IMR-90 (cell line): ENCODE measurements around the gene MICAL3. TPM values are rescaled to one million over a fixed set of nuclear protein-coding genes. Genes with fewer than 3 reads are reported as not detected.

Source experiments
- ATAC-seq: fragments of 200-7000 bp; cut with Tn5 transposase; 2 replicates; pipeline ENCODE4 v1.9.1; 2020; ENCODE audit warnings: low read depth, mild to moderate bottlenecking, moderate library complexity
- BruUV-seq: library from RNA; stranded (reverse); fragments of 400-500 nt; replicated peaks from 2 replicates; lab custom pipeline; 2021; lab: Mats Ljungman, UMichigan
- CTCF ChIA-PET: fragments of 300-600 bp; formaldehyde crosslinking; extraction: SDS; loops from one replicate; lab custom pipeline; 2021; ENCODE audit warnings: antibody characterized with exemption; lab: Yijun Ruan, JAX
- POLR2A ChIA-PET: fragments of 300-600 bp; sonication (Branson Sonifier 250); formaldehyde crosslinking; loops from one replicate; lab custom pipeline; 2022; ENCODE audit warnings: antibody characterized with exemption; ENCODE audit not compliant: unreplicated experiment; lab: Charles Lee
- DNase-seq: peaks from one replicate; pipeline ENCODE4 v3.0.0; 2013
- H2AFZ ChIP-seq: replicated peaks from 2 replicates; pipeline ENCODE3; 2013; ENCODE audit warnings: low read length, mild to moderate bottlenecking; ENCODE audit not compliant: poor library complexity
- H2AK5ac ChIP-seq: 2 replicates; pipeline ENCODE4 v1.6.1; 2013; ENCODE audit warnings: low read depth, low read length, inconsistent platforms
- H2AK9ac ChIP-seq: replicated peaks from 2 replicates; pipeline ENCODE3; 2013; ENCODE audit warnings: mild to moderate bottlenecking, low read depth, low read length, moderate library complexity; ENCODE audit not compliant: poor library complexity
- H2BK120ac ChIP-seq: 2 replicates; pipeline ENCODE4 v1.6.1; 2013; ENCODE audit warnings: low read depth, low read length, inconsistent platforms
- H2BK15ac ChIP-seq: 3 replicates; pipeline ENCODE4 v1.6.1; 2013; ENCODE audit warnings: low read depth, low read length, inconsistent platforms
- H2BK20ac ChIP-seq: 2 replicates; pipeline ENCODE4 v1.6.1; 2013; ENCODE audit warnings: low read depth, mild to moderate bottlenecking, inconsistent platforms, low read length, moderate library complexity
- H2BK5ac ChIP-seq: 2 replicates; pipeline ENCODE4 v1.6.1; 2013; ENCODE audit warnings: mild to moderate bottlenecking, low read depth, low read length, inconsistent platforms; ENCODE audit not compliant: poor library complexity, severe bottlenecking
- H3K14ac ChIP-seq: replicated peaks from 2 replicates; pipeline ENCODE4 v1.6.1; 2013; ENCODE audit warnings: low read depth, low read length, inconsistent platforms
- H3K18ac ChIP-seq: 2 replicates; pipeline ENCODE4 v1.6.1; 2013; ENCODE audit warnings: low read depth, low read length, control low read depth
- H3K23ac ChIP-seq: 2 replicates; pipeline ENCODE4 v1.6.1; 2013; ENCODE audit warnings: low read depth, low read length, inconsistent platforms
- H3K27ac ChIP-seq: 2 replicates; pipeline ENCODE4 v1.5.1; 2013; ENCODE audit warnings: mild to moderate bottlenecking, control low read depth, low read length; ENCODE audit not compliant: insufficient read depth
- H3K27me3 ChIP-seq: 2 replicates; pipeline ENCODE4 v1.6.1; 2013; ENCODE audit warnings: low read length; ENCODE audit not compliant: control insufficient read depth, insufficient read depth
- H3K36me3 ChIP-seq: 2 replicates; pipeline ENCODE4 v1.6.1; 2013; ENCODE audit warnings: low read length, mixed read lengths; ENCODE audit not compliant: control insufficient read depth, insufficient read depth
- H3K4ac ChIP-seq: 2 replicates; pipeline ENCODE4 v1.6.1; 2013; ENCODE audit warnings: low read depth, low read length, inconsistent platforms
- H3K4me1 ChIP-seq: 2 replicates; pipeline ENCODE4 v1.6.1; 2013; ENCODE audit warnings: low read length, mixed read lengths; ENCODE audit not compliant: control insufficient read depth, insufficient read depth
- H3K4me2 ChIP-seq: 2 replicates; pipeline ENCODE4 v1.6.1; 2013; ENCODE audit warnings: low read depth, mild to moderate bottlenecking, control low read depth, low read length, moderate library complexity
- H3K4me3 ChIP-seq: 2 replicates; pipeline ENCODE4 v1.5.1; 2013; ENCODE audit warnings: low read depth, mild to moderate bottlenecking, control low read depth, low read length, moderate library complexity; ENCODE audit not compliant: insufficient read depth
- H3K56ac ChIP-seq: 2 replicates; pipeline ENCODE4 v1.6.1; 2013; ENCODE audit warnings: low read length, inconsistent platforms; ENCODE audit not compliant: insufficient read depth; ENCODE audit errors: extremely low read depth
- H3K79me1 ChIP-seq, 2 experiments: 2 replicates each; pipeline ENCODE4 v1.6.1; 2013; ENCODE audit warnings: low read length in 2 of 2, inconsistent platforms in 1 of 2, low read depth in 1 of 2
- H3K9ac ChIP-seq: 2 replicates; pipeline ENCODE4 v1.6.1; 2013; ENCODE audit warnings: low read depth, low read length, control low read depth
- H3K9me1 ChIP-seq: 2 replicates; pipeline ENCODE4 v1.6.1; 2013; ENCODE audit warnings: low read length, inconsistent platforms; ENCODE audit not compliant: insufficient read depth
- H3K9me3 ChIP-seq: 2 replicates; pipeline ENCODE4 v1.6.1; 2013; ENCODE audit warnings: low read length; ENCODE audit not compliant: control insufficient read depth, insufficient read depth
- H4K20me1 ChIP-seq: 2 replicates; pipeline ENCODE4 v1.6.1; 2013; ENCODE audit warnings: low read length, inconsistent platforms; ENCODE audit not compliant: insufficient read depth
- H4K5ac ChIP-seq: 2 replicates; pipeline ENCODE4 v1.6.1; 2013; ENCODE audit warnings: mild to moderate bottlenecking, low read depth, low read length, control low read depth
- H4K8ac ChIP-seq, 2 experiments: 2 replicates each; pipeline ENCODE4 v1.6.1; 2013; ENCODE audit warnings: low read depth in 2 of 2, low read length in 2 of 2, control low read depth in 1 of 2, inconsistent platforms in 1 of 2
- H4K91ac ChIP-seq: 2 replicates; pipeline ENCODE4 v1.6.1; 2013; ENCODE audit warnings: low read depth, low read length, inconsistent platforms; ENCODE audit not compliant: insufficient read depth
- BHLHE40 ChIP-seq: fragments of 150-350 bp; IDR thresholded peaks from 2 replicates; pipeline ENCODE4 v1.6.1; 2016; ENCODE audit warnings: mild to moderate bottlenecking, low read depth, low read length
- CEBPB ChIP-seq: IDR thresholded peaks from 2 replicates; pipeline ENCODE4 v1.6.1; 2012; ENCODE audit warnings: low read depth, low read length, improper control_type of control experiment
- CHD1 ChIP-seq: IDR thresholded peaks from 2 replicates; pipeline ENCODE4 v1.6.1; 2012; ENCODE audit warnings: low read depth, low read length, improper control_type of control experiment
- CTCF ChIP-seq: conservative IDR thresholded peaks from 2 replicates; pipeline ENCODE4 v1.5.1; 2012; ENCODE audit warnings: mild to moderate bottlenecking, low read depth, low read length, improper control_type of control experiment
- ELK1 ChIP-seq: fragments of 150-350 bp; IDR thresholded peaks from 2 replicates; pipeline ENCODE4 v1.6.1; 2016; ENCODE audit warnings: low read depth, mild to moderate bottlenecking, low read length, moderate library complexity, borderline replicate concordance
- FOS ChIP-seq: fragments of 150-350 bp; IDR thresholded peaks from 2 replicates; pipeline ENCODE4 v1.6.1; 2016; ENCODE audit warnings: low read depth, low read length
- MAFK ChIP-seq: IDR thresholded peaks from 2 replicates; pipeline ENCODE4 v1.6.1; 2012; ENCODE audit warnings: low read depth, low read length, improper control_type of control experiment
- MAZ ChIP-seq: IDR thresholded peaks from 2 replicates; pipeline ENCODE4 v1.6.1; 2012; ENCODE audit warnings: low read depth, mild to moderate bottlenecking, low read length, improper control_type of control experiment, moderate library complexity, borderline replicate concordance
- MXI1 ChIP-seq: IDR thresholded peaks from 2 replicates; pipeline ENCODE4 v1.6.1; 2012; ENCODE audit warnings: low read depth, mild to moderate bottlenecking, low read length, moderate library complexity, borderline replicate concordance
- NFE2L2 ChIP-seq: fragments of 150-350 bp; IDR thresholded peaks from 2 replicates; pipeline ENCODE4 v1.6.1; 2016; ENCODE audit warnings: low read depth, mild to moderate bottlenecking, low read length
- POLR2A ChIP-seq: IDR thresholded peaks from 2 replicates; pipeline ENCODE4 v1.6.1; 2012; ENCODE audit warnings: mild to moderate bottlenecking, low read depth, low read length
- RAD21 ChIP-seq: IDR thresholded peaks from 2 replicates; pipeline ENCODE4 v1.6.1; 2012; ENCODE audit warnings: low read length, improper control_type of control experiment
- RCOR1 ChIP-seq: IDR thresholded peaks from 2 replicates; pipeline ENCODE4 v1.6.1; 2012; ENCODE audit warnings: mild to moderate bottlenecking, low read length, improper control_type of control experiment; ENCODE audit not compliant: insufficient replicate concordance
- RFX5 ChIP-seq: IDR thresholded peaks from 2 replicates; pipeline ENCODE4 v1.8.0; 2012; ENCODE audit warnings: low read depth, mild to moderate bottlenecking, low read length, moderate library complexity
- SMC3 ChIP-seq: fragments of 150-350 bp; IDR thresholded peaks from 2 replicates; pipeline ENCODE4 v1.6.1; 2016; ENCODE audit warnings: low read depth, mild to moderate bottlenecking, antibody characterized with exemption, low read length, moderate library complexity
- USF2 ChIP-seq: fragments of 150-350 bp; IDR thresholded peaks from 2 replicates; pipeline ENCODE4 v1.6.1; 2017; ENCODE audit warnings: mild to moderate bottlenecking, antibody characterized with exemption, low read length, low read depth
- WGBS, 2 experiments: methylation state at CpG; one replicate each; pipeline versions ENCODE4 v1.1.5 to v1.1.7; 2013; ENCODE audit warnings: missing lambda C conversion rate in 2 of 2; ENCODE audit not compliant: insufficient read length in 1 of 2; ENCODE audit errors: extremely low coverage in 2 of 2; 5-methylcytosine and 5-hydroxymethylcytosine counted together
- dilution Hi-C: fragments of 300-500 bp; cut with HindIII; formaldehyde crosslinking; loops from one replicate; pipeline ENCODE4 v1.14.3; 2018; ENCODE audit warnings: low sequenced_read_pairs; ENCODE audit not compliant: unreplicated experiment
- in situ Hi-C: fragments of 300-500 bp; cut with MboI; formaldehyde crosslinking; loops from 3 replicates; pipeline ENCODE4 v1.14.3; 2019; ENCODE audit warnings: low sequenced_read_pairs, inconsistent platforms, mixed read lengths
- intact Hi-C: fragments of 100-400 bp; cut with micrococcal nuclease; formaldehyde crosslinking; loops from 2 replicates; pipeline ENCODE4 v1.10.0; 2022
- polyA plus RNA-seq, 3 experiments: library from polyadenylated mRNA; depleted of rRNA; stranded (reverse); fragments of >200 nt; gene quantifications; 2 replicates each; pipeline ENCODE4 v1.2.3, GENCODE V29; 2012; ENCODE audit warnings: low replicate concordance in 1 of 3
- total RNA-seq: library from RNA; depleted of rRNA; stranded (reverse); fragments of >200 nt; gene quantifications from 2 replicates; pipeline ENCODE4 v1.2.3, GENCODE V29; 2012

The MICAL3 gene
- total and polyA plus RNA-seq, 2 of the 4 experiments (the other 2 are of a cell fraction) = 17.6 to 26.8 TPM

- no peak overlapping the region for H3K4me3 ChIP-seq
- H3K9ac ChIP-seq = no peak overlapping the region
- no peak overlapping the region for H3K56ac ChIP-seq
- POLR2A ChIA-PET = interaction anchor here (0.6 kb wide), 1 partner anchor 68 kb away, joined by 3 read pairs; no protein-coding TSS in a partner anchor
- no peak overlapping the region for H2BK120ac ChIP-seq
- no peak overlapping the region for H3K4me2 ChIP-seq
- in situ Hi-C loops = no loop called here
- H3K4me1 ChIP-seq = peaks cover 14% of the 10 kb centered on the region
- H3K18ac ChIP-seq = no peak overlapping the region
- H2BK15ac ChIP-seq = no peak overlapping the region
- no peak overlapping the region for H3K14ac ChIP-seq
- H2AFZ ChIP-seq = no peak overlapping the region
- WGBS, 2 experiments = 82% methylated on average over 6 of the region's 11 CpGs; no CpG with 5 or more reads in 1 of the 2 experiments
- no peak overlapping the region for H2BK5ac ChIP-seq
- CTCF ChIA-PET = interaction anchor here (0.5 to 1.5 kb wide), 2 partner anchors 226 to 232 kb away, joined by 3 to 7 read pairs; no protein-coding TSS in a partner anchor
- H3K27ac ChIP-seq = no peak overlapping the region
- H3K36me3 ChIP-seq = peaks cover 9% of the 10 kb centered on the region; the same call in 1 of the 2 replicates
- no peak overlapping the region for H3K4ac ChIP-seq
- intact Hi-C loops = loop anchor here (10.0 kb wide), 1 partner anchor 230 kb away; no protein-coding TSS in a partner anchor
- H3K27me3 ChIP-seq = no peaks in the 10 kb centered on the region
- no peak overlapping the region for H3K23ac ChIP-seq
- no peak overlapping the region for H2AK9ac ChIP-seq
- DNase-seq (no peak), ATAC-seq (no peak)
- H3K79me1 ChIP-seq = no peaks in the 10 kb centered on the region
- no peak overlapping the region for H4K5ac ChIP-seq
- dilution Hi-C loops = no loop called here
- no peak overlapping the region for H4K91ac ChIP-seq
- no peak overlapping the region for H2AK5ac ChIP-seq
- TF ChIP-seq CHD1 (no peak), RCOR1 (no peak), BHLHE40 (no peak), FOS (no peak), CEBPB (no peak), SMC3 (no peak), ELK1 (no peak), MXI1 (no peak), MAZ (no peak), MAFK (no peak), RFX5 (no peak), CTCF (no peak), POLR2A (no peak), NFE2L2 (no peak), USF2 (no peak), RAD21 (no peak)
- H3K9me3 ChIP-seq = no peaks in the 10 kb centered on the region
- H3K9me1 ChIP-seq = peaks cover 7% of the 10 kb centered on the region
- no peak overlapping the region for H2BK20ac ChIP-seq
- H4K20me1 ChIP-seq = no peaks in the 10 kb centered on the region
- H4K8ac ChIP-seq = no peak overlapping the region
- no TSS peak for BruUV-seq
Measured at GRCh38 chr22:17784776-17785175, 239.6 kb downstream of the MICAL3 start.
